GM12892 (cell line): Measurements from ENCODE around the gene CDKAL1.

Experiments
- POLR2A ChIP-seq: IDR thresholded peaks from 2 replicates; pipeline ENCODE4 v1.6.1; 2011; ENCODE audit warnings: low read depth, low read length, control low read depth
- POLR2AphosphoS5 ChIP-seq: IDR thresholded peaks from 2 replicates; pipeline ENCODE4 v1.6.1; 2011; ENCODE audit warnings: low read depth, low read length, control low read depth
- TAF1 ChIP-seq: IDR thresholded peaks from 2 replicates; pipeline ENCODE4 v1.6.1; 2011; ENCODE audit warnings: low read depth, mild to moderate bottlenecking, control low read depth, low read length, borderline replicate concordance

DNA sequence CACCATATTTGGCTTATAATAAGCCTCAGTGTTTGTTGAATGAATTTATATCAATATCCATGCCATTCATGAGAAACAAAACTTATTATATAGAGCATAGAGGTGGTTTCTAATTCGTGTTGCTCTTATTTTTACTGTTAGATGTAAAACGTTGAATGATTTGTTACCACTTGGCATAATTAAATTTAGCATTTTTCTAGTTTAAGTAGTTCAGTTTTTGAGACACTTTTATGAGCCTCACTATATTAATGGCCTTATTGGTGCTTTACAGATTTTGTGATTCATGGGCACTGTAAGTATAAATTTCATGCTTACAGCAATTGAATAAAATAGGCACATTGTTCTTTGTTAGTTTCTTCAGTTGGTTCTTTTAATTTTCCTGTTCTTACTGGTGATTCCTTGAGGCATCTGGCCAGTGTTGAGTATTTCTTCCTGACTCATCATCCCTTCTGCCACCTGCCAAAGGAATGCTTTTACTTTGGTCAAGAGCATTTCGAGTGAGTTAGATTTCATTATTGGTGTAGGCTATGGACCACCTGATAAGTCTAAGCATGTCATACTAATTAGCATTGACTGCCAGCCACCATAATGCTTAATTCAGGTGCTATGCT lies 34.8 kb downstream of the CDKAL1 start:
- TF ChIP-seq TAF1 (no peak), POLR2A (no peak), POLR2AphosphoS5 (no peak)
